ENCODE data around the gene VPS37D. TPM values are rescaled to one million over a fixed set of nuclear protein-coding genes. Genes with fewer than 3 reads are reported as not detected.

Gene VPS37D
- total and polyA plus RNA-seq, 7 donors: 0.18 to 1.1 (median 0.67) TPM

GRCh38 chr7:73633844-73634243, 33.8 kb upstream of the VPS37D start:
- Histone ChIP-seq H3K36me3 (ENCODE audit: insufficient read depth in 1 of 2, low read depth in 1 of 2) (no peaks in the 10 kb centered on the region), H3K4me3 (no peak overlapping the region), H3K27me3 (ENCODE audit: insufficient read depth in 3 of 3, low read length in 2 of 3) (peaks cover 0 to 30% (median 13%) of the 10 kb centered on the region in 3 donors), H3K9me3 (no peaks in the 10 kb centered on the region), H3K4me1 (peaks cover 4% of the 10 kb centered on the region), H3K27ac (no peak overlapping the region)
- ATAC-seq (no peak), DNase-seq (no peak)
- intact Hi-C loops (cut with DNase I): no loop called here
- WGBS, 3 donors: 68 to 72% (median 69%) methylated on average over 8 of the region's 8 CpGs
- no peak for TF ChIP-seq CTCF (IDR thresholded peaks at IDR 0.05)

- Histone ChIP-seq H3K4me1 (peaks cover 4% of the 10 kb centered on the region), H3K27ac (no peak overlapping the region), H3K36me3 (ENCODE audit: insufficient read depth in 1 of 2, low read depth in 1 of 2) (no peaks in the 10 kb centered on the region), H3K4me3 (no peak overlapping the region), H3K27me3 (ENCODE audit: insufficient read depth in 3 of 3, low read length in 2 of 3) (peaks cover 0 to 17% (median 13%) of the 10 kb centered on the region in 3 donors), H3K9me3 (no peaks in the 10 kb centered on the region)
- TF ChIP-seq CTCF (IDR thresholded peaks at IDR 0.05): no peak
- ATAC-seq (no peak), DNase-seq (no peak)
- WGBS, 3 donors: 79 to 80% (median 80%) methylated on average over 8 of the region's 8 CpGs
- intact Hi-C loops (cut with DNase I): no loop called here
These were observed 32.0 kb upstream of the VPS37D start for GRCh38 chr7:73635428-73636200.

- TF ChIP-seq CTCF (IDR thresholded peaks at IDR 0.05): no peak
- no peaks in the 10 kb centered on the region for H3K36me3 ChIP-seq (ENCODE audit: insufficient read depth in 1 of 2, low read depth in 1 of 2)
- H3K27ac ChIP-seq: no peak overlapping the region
- 59 to 71% (median 65%) methylated on average over 3 of the region's 3 CpGs for WGBS, 3 donors
- H3K4me3 ChIP-seq: no peak overlapping the region
- no peak for DNase-seq
- peaks cover 4% of the 10 kb centered on the region for H3K9me3 ChIP-seq
- no peak for ATAC-seq
- H3K4me1 ChIP-seq: peaks cover 4% of the 10 kb centered on the region
- peaks cover 0 to 9% (median 7%) of the 10 kb centered on the region in 3 donors for H3K27me3 ChIP-seq (ENCODE audit: insufficient read depth in 3 of 3, low read length in 2 of 3)
- intact Hi-C loops (cut with DNase I): no loop called here
These were observed 28.7 kb upstream of the VPS37D start for GRCh38 chr7:73638911-73639310.

GRCh38 chr7:73642834-73643233, 24.8 kb upstream of the VPS37D start:
- intact Hi-C loops (cut with DNase I): no loop called here
- Histone ChIP-seq H3K4me3 (no peak overlapping the region), H3K27me3 (ENCODE audit: insufficient read depth in 3 of 3, low read length in 2 of 3) (peaks cover 0 to 23% (median 6%) of the 10 kb centered on the region in 3 donors), H3K4me1 (no peaks in the 10 kb centered on the region), H3K9me3 (peaks cover 4% of the 10 kb centered on the region), H3K27ac (no peak overlapping the region), H3K36me3 (ENCODE audit: insufficient read depth in 1 of 2, low read depth in 1 of 2) (no peaks in the 10 kb centered on the region)
- no peak for TF ChIP-seq CTCF (IDR thresholded peaks at IDR 0.05)
- ATAC-seq (no peak), DNase-seq (no peak)
- 75 to 79% (median 75%) methylated on average over 2 of the region's 2 CpGs for WGBS, 3 donors

Measured in psoas muscle (tissue), 8 donors.